Measurements from ENCODE around the gene L3HYPDH.
"Not testable (repeated sequence)": the region's sequence is repeated elsewhere in the genome, so short reads cannot be mapped to it uniquely, and the experiment has no call there.

The L3HYPDH gene

DNA sequence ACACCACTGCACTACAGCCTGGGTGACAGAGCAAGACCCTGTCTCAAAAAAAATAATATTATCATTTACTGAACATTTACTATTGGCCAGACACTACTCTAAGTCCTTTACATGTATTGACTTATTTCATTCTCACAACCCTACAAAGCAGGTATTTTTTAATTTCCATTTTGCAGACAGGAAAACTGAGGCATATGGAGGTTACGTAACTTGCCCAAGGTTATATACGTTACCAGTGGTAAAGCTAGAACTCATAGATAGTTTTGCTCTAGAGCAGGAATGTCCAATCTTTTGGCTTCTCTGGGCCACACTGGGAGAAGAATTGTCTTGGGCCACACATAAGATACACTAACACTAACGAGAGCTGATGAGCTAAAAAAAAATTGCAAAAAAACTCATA is 5.7 kb downstream of the L3HYPDH start:
- no peak for DNase-seq (ENCODE audit: low read depth)

DNA sequence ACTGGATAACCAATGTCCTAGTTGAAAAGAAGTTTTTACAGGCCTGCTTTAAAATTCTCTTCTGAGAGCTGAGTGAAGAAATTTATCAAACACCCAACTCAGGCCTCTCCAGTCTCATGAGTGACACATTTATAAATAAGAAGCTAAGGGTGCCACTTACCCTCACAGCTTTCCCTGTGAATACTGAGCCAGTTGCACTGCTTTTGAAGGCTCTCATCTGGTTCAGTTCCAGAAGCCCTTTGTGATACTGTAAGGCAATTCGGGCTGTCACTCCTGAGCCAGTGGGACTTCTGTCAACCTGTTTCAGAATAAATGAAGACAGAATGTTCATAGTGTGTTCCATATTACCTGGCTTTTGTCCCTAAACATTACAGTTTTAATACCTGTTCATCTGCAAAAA is 8.5 kb downstream of the L3HYPDH start:
- DNase-seq (ENCODE audit: low read depth), result no peak

- DNase-seq (ENCODE audit: low read depth), result peak; percentile 8
Observed at GRCh38 chr14:59474172-59474571, 10.0 kb downstream of the L3HYPDH start.

GRCh38 chr14:59465316-59466135 is 18.7 kb downstream of the L3HYPDH start, which contains the start of gene GPR135:
Gene GPR135, minus strand, starts transcription at chr14:59465380. Its CDS starts 154 bp downstream, at chr14:59465226.
- no peak for DNase-seq (ENCODE audit: low read depth)

- peak; percentile 61 for DNase-seq (ENCODE audit: low read depth)
Observed at GRCh38 chr14:59464486-59465315, 19.5 kb downstream of the L3HYPDH start.

GRCh38 chr14:59463787-59464485 is 20.3 kb downstream of the L3HYPDH start:
- no peak for DNase-seq (ENCODE audit: low read depth)

DNA sequence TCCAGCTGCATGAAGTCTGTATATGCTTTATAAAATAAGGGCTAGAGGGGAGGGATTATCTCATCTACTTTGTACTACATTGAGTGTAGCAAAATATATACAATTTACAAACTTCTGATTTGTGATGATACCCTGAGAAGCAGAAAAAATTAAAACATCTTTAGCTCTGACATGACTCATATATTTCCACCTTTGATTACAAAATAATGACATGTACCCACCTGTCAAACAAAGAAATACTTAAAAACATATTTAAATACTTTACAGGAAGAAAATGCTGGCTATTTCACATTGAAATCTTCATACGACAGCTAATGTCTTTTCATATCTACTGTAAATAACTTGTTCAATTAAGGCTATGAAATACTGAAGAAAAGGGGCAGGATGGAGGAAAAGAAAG is 22.3 kb downstream of the L3HYPDH start:
- no peak for DNase-seq (ENCODE audit: low read depth)

GRCh38 chr14:59460378-59460777 is 23.8 kb downstream of the L3HYPDH start:
- DNase-seq (ENCODE audit: low read depth), result no peak

GRCh38 chr14:59458486-59458885 is 25.7 kb downstream of the L3HYPDH start:
- DNase-seq (ENCODE audit: low read depth), result no peak

DNA sequence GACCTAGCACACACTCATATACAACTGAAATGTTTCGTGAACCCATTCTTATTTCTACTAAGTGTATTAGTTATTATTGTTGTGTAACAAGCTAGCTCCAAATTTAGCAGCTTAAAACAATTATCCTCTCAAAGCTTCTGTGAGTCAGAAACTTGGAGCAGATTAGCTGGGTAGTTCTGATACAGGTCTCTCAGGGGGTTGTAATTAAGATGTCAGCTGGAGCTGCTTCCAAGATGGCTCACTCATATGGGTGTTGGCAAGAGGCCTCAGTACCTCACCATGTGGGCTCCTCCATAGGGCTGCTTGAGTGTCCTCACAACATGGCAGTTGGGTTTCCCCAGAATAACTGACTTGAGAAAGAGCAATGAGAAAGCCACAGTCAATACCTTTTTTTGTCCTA is 28.8 kb downstream of the L3HYPDH start:
- DNase-seq (ENCODE audit: low read depth), result no peak

DNA sequence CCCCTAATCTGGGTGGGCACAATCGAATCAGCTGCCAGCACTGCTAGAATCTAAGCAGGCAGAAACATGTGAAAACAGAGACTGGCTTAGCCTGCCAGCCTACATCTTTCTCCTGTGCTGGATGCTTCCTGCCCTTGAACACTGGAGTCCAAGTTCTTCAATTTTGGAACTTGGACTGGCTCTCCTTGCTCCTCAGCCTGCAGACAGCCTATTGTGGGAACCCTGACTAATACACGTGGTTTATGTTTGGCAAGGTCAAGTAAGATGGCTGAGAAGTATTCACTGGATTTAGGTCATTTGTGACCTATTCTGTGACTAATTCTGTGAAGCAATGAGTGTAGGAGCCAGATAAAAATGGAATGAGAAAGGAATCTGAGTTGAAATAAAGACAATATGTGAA is 30.1 kb downstream of the L3HYPDH start:
- peak; percentile 91 for DNase-seq (ENCODE audit: low read depth)

DNA sequence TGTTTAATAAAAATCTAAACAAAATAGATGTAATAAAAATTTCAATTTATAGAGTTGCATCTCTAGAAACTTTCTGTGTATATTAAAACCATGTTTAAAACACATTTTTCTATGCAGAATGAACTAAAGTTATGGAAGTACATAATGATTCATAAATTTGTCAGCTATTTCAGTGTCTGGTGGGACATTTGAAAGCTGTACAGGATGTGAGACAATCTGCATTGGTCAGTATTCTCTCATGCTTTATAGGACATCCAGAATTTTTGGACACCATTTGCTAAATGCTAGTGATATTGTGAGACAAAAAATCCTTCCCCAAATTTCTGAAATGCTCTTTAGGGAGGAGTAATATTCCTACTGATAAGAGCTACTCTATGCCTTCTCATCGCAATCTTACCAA is 32.4 kb downstream of the L3HYPDH start:
- no peak for DNase-seq (ENCODE audit: low read depth)

GRCh38 chr14:59450716-59451115 is 33.5 kb downstream of the L3HYPDH start:
- DNase-seq (ENCODE audit: low read depth), result no peak

- DNase-seq (ENCODE audit: low read depth), result not testable (repeated sequence)
Observed at GRCh38 chr14:59448673-59449072, 35.5 kb downstream of the L3HYPDH start.

DNA sequence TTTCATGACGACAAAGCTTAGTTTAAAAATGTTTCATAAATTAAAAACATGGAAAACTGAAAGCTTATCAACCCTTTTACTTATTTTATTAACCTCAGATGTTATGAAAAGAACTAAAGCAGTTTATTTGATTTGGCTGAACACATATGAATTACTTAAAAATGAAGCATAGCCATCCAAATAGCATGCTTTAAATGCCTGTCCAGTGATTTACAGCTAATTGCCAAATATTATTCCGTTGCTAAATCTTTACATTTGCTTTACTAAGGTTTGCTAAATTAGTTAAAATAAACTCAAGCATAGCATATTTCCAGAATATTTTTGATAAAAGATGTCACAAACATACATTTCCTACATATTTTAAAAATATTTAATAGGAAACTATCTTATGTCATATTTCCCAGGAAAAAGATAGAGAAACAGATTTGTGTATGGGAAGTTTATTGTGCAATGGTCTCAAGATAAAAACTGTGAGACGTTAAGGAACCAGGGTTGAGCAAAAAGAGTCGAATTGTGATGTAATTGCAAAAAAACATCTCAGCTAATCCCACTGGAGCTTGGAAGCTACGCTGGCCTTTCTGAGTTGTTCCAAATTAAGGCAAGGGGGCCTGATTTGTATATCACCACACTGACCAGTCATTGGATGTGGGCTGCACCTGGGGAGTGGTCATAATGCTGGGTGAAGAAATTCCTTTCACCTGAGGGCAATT is 44.8 kb downstream of the L3HYPDH start:
- DNase-seq (ENCODE audit: low read depth), result no peak

GRCh38 chr14:59438195-59438647 is 46.0 kb downstream of the L3HYPDH start:
- DNase-seq (ENCODE audit: low read depth), result peak; percentile 70

- no peak for DNase-seq (ENCODE audit: low read depth)
Observed at GRCh38 chr14:59435987-59436386, 48.2 kb downstream of the L3HYPDH start.

- no peak for DNase-seq (ENCODE audit: low read depth)
Observed at GRCh38 chr14:59435101-59435500, 49.1 kb downstream of the L3HYPDH start.

GRCh38 chr14:59429790-59430189 is 54.4 kb downstream of the L3HYPDH start:
- no peak for DNase-seq (ENCODE audit: low read depth)

GRCh38 chr14:59428581-59429012 is 55.6 kb downstream of the L3HYPDH start:
- peak; percentile 66 for DNase-seq (ENCODE audit: low read depth)
